Measurements from ENCODE around the gene RFTN1.

GRCh38 chr3:16432714-16433113 is 80.8 kb downstream of the RFTN1 start:
- TF ChIP-seq, protein P1, sequence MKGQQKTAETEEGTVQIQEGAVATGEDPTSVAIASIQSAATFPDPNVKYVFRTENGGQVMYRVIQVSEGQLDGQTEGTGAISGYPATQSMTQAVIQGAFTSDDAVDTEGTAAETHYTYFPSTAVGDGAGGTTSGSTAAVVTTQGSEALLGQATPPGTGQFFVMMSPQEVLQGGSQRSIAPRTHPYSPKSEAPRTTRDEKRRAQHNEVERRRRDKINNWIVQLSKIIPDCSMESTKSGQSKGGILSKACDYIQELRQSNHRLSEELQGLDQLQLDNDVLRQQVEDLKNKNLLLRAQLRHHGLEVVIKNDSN (IDR thresholded peaks at IDR 0.05; ENCODE audit: borderline replicate concordance, extremely low read length, insufficient read depth, low read depth, low read length) = no peak
- TF ChIP-seq, protein P2, sequence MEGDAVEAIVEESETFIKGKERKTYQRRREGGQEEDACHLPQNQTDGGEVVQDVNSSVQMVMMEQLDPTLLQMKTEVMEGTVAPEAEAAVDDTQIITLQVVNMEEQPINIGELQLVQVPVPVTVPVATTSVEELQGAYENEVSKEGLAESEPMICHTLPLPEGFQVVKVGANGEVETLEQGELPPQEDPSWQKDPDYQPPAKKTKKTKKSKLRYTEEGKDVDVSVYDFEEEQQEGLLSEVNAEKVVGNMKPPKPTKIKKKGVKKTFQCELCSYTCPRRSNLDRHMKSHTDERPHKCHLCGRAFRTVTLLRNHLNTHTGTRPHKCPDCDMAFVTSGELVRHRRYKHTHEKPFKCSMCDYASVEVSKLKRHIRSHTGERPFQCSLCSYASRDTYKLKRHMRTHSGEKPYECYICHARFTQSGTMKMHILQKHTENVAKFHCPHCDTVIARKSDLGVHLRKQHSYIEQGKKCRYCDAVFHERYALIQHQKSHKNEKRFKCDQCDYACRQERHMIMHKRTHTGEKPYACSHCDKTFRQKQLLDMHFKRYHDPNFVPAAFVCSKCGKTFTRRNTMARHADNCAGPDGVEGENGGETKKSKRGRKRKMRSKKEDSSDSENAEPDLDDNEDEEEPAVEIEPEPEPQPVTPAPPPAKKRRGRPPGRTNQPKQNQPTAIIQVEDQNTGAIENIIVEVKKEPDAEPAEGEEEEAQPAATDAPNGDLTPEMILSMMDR (IDR thresholded peaks at IDR 0.05 in 2 of 3, conservative IDR thresholded peaks at IDR 0.05 in 1 of 3; ENCODE audit: control insufficient read depth in 2 of 3, extremely low read depth in 1 of 3, insufficient read depth in 1 of 3, low read depth in 3 of 3, low read length in 3 of 3) = no peak
- TF ChIP-seq SMC3 (IDR thresholded peaks at IDR 0.05; ENCODE audit: borderline replicate concordance, low read length) = 0 out of 2 replicates have a peak, but pooled peaks have one; percentile 6
- no peak for TF ChIP-seq RAD21 (IDR thresholded peaks at IDR 0.05; ENCODE audit: insufficient read depth, low read depth, low read length)
- TF ChIP-seq NFIC (IDR thresholded peaks at IDR 0.05; ENCODE audit: low read depth, low read length) = no peak; the same call in 1 of the 2 replicates
- TF ChIP-seq CBFB (IDR thresholded peaks at IDR 0.05; ENCODE audit: low read depth) = no peak
- TF ChIP-seq USF2 (IDR thresholded peaks at IDR 0.05; ENCODE audit: borderline replicate concordance, low read depth, low read length) = no peak
- no peak for TF ChIP-seq MXI1 (IDR thresholded peaks at IDR 0.05; ENCODE audit: low read depth, low read length)
- TF ChIP-seq HDGF (IDR thresholded peaks at IDR 0.05) = no peak
- 0 out of 4 replicates have a peak, but pooled peaks of 1 of the 2 experiments have one; percentile 15 for TF ChIP-seq SRF (IDR thresholded peaks at IDR 0.05; ENCODE audit: low read depth in 2 of 2, low read length in 2 of 2)
